Gastrocnemius medialis (tissue), 4 donors: ENCODE results near the gene SULF2. TPM values are rescaled to one million over a fixed set of nuclear protein-coding genes. Genes with fewer than 3 reads are reported as not detected.

Experiments used
- ATAC-seq, 2 donors: fragments of 150-250 bp; one replicate each; pipeline ENCODE4 v1.9.1; 2016
- DNase-seq, 2 donors: peaks; one replicate each; pipeline ENCODE4 v3.0.0-alpha.2; 2019
- H3K27ac ChIP-seq, 4 donors: fragments of 200-600 bp; sonication (generic); 1 replicate in 1 of 4; 2 replicates in 3 of 4; pipeline ENCODE4 v1.5.1; 2016 to 2018; ENCODE audit warnings: mild to moderate bottlenecking in 2 of 4, moderate library complexity in 1 of 4
- H3K27me3 ChIP-seq, 3 donors: fragments of 200-600 bp; sonication (generic) in 2 of 3; 1 replicate in 1 of 3; 2 replicates in 2 of 3; pipeline versions ENCODE4 v1.5.1 to v1.6.0; 2016 to 2019; ENCODE audit warnings: mild to moderate bottlenecking in 1 of 3, moderate library complexity in 1 of 3
- H3K36me3 ChIP-seq, 2 donors: fragments of 200-600 bp; sonication (generic) in 1 of 2; one replicate each; pipeline ENCODE4 v1.5.1; 2017 to 2018
- H3K4me1 ChIP-seq, 2 donors: fragments of 200-600 bp; sonication (generic) in 1 of 2; one replicate each; pipeline ENCODE4 v1.5.1; 2016 to 2017; ENCODE audit warnings: mild to moderate bottlenecking in 2 of 2
- H3K4me3 ChIP-seq, 4 donors: fragments of 200-600 bp; sonication (generic) in 3 of 4; 1 replicate in 1 of 4; 2 replicates in 3 of 4; pipeline ENCODE4 v1.5.1; 2016 to 2019; ENCODE audit warnings: mild to moderate bottlenecking in 2 of 4
- H3K9me3 ChIP-seq, 3 donors: fragments of 200-600 bp; sonication (generic) in 2 of 3; 1 replicate in 1 of 3; 2 replicates in 2 of 3; pipeline ENCODE4 v1.5.1; 2016 to 2019
- POLR2A ChIP-seq, 2 donors: fragments of 450-650 bp; IDR thresholded peaks; one replicate each; pipeline ENCODE4 v1.6.1; 2017; ENCODE audit warnings: antibody characterized with exemption in 2 of 2, mild to moderate bottlenecking in 2 of 2, moderate library complexity in 2 of 2
- in situ Hi-C, 4 donors: fragments of 200-750 bp; cut with MboI; loops; one replicate each; pipeline versions ENCODE4 v1.15.0 to v1.8.0; 2017; ENCODE audit warnings: low sequenced_read_pairs in 4 of 4
- intact Hi-C: fragments of 100-400 bp; cut with DNase I; formaldehyde crosslinking; loops from one replicate; pipeline ENCODE4 v1.15.1; 2023; ENCODE audit warnings: low total_unique reads
- total RNA-seq, 4 donors: library from RNA; depleted of rRNA; stranded (reverse); fragments of >200 nt; gene quantifications; one replicate each; pipeline versions ENCODE4 v1.1.0 to v1.2.3, GENCODE V29; 2016
- TF ChIP-seq, protein P1 (sequence below), 5 experiments: fragments of 450-650 bp in 3 of 5; fragments of 200-600 bp in 2 of 5; sonication (generic) in 2 of 5; IDR thresholded peaks in 4 of 5; conservative IDR thresholded peaks in 1 of 5; 1 replicate in 4 of 5; 2 replicates in 1 of 5; pipeline ENCODE4 v1.5.1; 2016 to 2019; ENCODE audit warnings: antibody characterized with exemption in 5 of 5, mild to moderate bottlenecking in 3 of 5, moderate library complexity in 3 of 5

SULF2 gene
- total RNA-seq, 4 donors from 2014 or later = 9.8 to 18.8 (median 16.8) TPM

GRCh38 chr20:47609001-47609400, 176.3 kb downstream of the SULF2 start:
- no peaks in the 10 kb centered on the region for H3K36me3 ChIP-seq
- no peak overlapping the region for H3K27ac ChIP-seq
- no peak overlapping the region for H3K4me3 ChIP-seq
- intact Hi-C loops (loop anchor here (5.0 kb wide), 1 partner anchor 42 kb away; no protein-coding TSS in a partner anchor), in situ Hi-C loops (loop anchor here in 3 of 4 donors (25.0 kb wide), 3 partner anchors 97 to 347 kb away; partner anchors contain the start of gene NCOA3 (in 1 of the 3))
- TF ChIP-seq POLR2A (IDR thresholded peaks at IDR 0.05) = no peak
- TF ChIP-seq, protein P1, sequence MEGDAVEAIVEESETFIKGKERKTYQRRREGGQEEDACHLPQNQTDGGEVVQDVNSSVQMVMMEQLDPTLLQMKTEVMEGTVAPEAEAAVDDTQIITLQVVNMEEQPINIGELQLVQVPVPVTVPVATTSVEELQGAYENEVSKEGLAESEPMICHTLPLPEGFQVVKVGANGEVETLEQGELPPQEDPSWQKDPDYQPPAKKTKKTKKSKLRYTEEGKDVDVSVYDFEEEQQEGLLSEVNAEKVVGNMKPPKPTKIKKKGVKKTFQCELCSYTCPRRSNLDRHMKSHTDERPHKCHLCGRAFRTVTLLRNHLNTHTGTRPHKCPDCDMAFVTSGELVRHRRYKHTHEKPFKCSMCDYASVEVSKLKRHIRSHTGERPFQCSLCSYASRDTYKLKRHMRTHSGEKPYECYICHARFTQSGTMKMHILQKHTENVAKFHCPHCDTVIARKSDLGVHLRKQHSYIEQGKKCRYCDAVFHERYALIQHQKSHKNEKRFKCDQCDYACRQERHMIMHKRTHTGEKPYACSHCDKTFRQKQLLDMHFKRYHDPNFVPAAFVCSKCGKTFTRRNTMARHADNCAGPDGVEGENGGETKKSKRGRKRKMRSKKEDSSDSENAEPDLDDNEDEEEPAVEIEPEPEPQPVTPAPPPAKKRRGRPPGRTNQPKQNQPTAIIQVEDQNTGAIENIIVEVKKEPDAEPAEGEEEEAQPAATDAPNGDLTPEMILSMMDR (IDR thresholded peaks at IDR 0.05 in 4 of 5, conservative IDR thresholded peaks at IDR 0.05 in 1 of 5) = no peak
- no peak for ATAC-seq
- peaks cover 17 to 57% of the 10 kb centered on the region in 2 donors for H3K4me1 ChIP-seq
- H3K27me3 ChIP-seq = no peaks in the 10 kb centered on the region
- no peaks in the 10 kb centered on the region for H3K9me3 ChIP-seq
- no peak for DNase-seq
